ENCODE measurements around the gene ATXN1. TPM values are rescaled to one million over a fixed set of nuclear protein-coding genes. Genes with fewer than 3 reads are reported as not detected.

ATXN1 gene
- total RNA-seq, 4 donors from 2014 or later: 24.9 to 48.0 (median 36.8) TPM

GRCh38 chr6:16805243-16805950, 44.1 kb upstream of the ATXN1 start:
- WGBS, 2 donors: 45 to 49% methylated on average over 5 of the region's 5 CpGs
- no peaks in the 10 kb centered on the region for H3K27me3 ChIP-seq
- H3K4me3 ChIP-seq: no peak overlapping the region
- DNase-seq (ENCODE audit: low spot score in 2 of 2): no peak
- H3K4me1 ChIP-seq: peaks cover 0 to 37% (median 2%) of the 10 kb centered on the region in 4 donors
- no peak overlapping the region for H3K27ac ChIP-seq
- no peak for TF ChIP-seq CTCF (IDR thresholded peaks at IDR 0.05)
- no peak for TF ChIP-seq POLR2A (IDR thresholded peaks at IDR 0.05)
- no peak for TF ChIP-seq EP300 (IDR thresholded peaks at IDR 0.05)
- H3K9me3 ChIP-seq: peaks cover 0 to 11% (median 3%) of the 10 kb centered on the region in 4 donors
- no peaks in the 10 kb centered on the region for H3K36me3 ChIP-seq

GRCh38 chr6:16804546-16805242, 43.4 kb upstream of the ATXN1 start:
- WGBS, 2 donors: 71% methylated on average over 8 of the region's 8 CpGs
- Histone ChIP-seq H3K4me3 (no peak overlapping the region), H3K9me3 (peaks cover 0 to 6% (median under 1%) of the 10 kb centered on the region in 4 donors), H3K27me3 (no peaks in the 10 kb centered on the region), H3K36me3 (no peaks in the 10 kb centered on the region), H3K4me1 (peaks cover 0 to 37% (median 2%) of the 10 kb centered on the region in 4 donors), H3K27ac (no peak overlapping the region)
- DNase-seq (ENCODE audit: low spot score in 2 of 2): no peak
- TF ChIP-seq POLR2A (IDR thresholded peaks at IDR 0.05): no peak
- TF ChIP-seq EP300 (IDR thresholded peaks at IDR 0.05): no peak
- TF ChIP-seq CTCF (IDR thresholded peaks at IDR 0.05): no peak

- H3K4me3 ChIP-seq: peak overlapping the region in 2 of 4 donors; percentile 26 to 34
- no peaks in the 10 kb centered on the region for H3K9me3 ChIP-seq
- peaks cover 0 to 37% (median 2%) of the 10 kb centered on the region in 4 donors for H3K4me1 ChIP-seq
- no peak for DNase-seq (ENCODE audit: low spot score in 2 of 2)
- no peaks in the 10 kb centered on the region for H3K27me3 ChIP-seq
- WGBS, 2 donors: 23 to 25% methylated on average over 24 of the region's 24 CpGs
- TF ChIP-seq CTCF (IDR thresholded peaks at IDR 0.05): no peak
- H3K27ac ChIP-seq: peak overlapping the region in 1 of 4 donors; percentile 32
- no peaks in the 10 kb centered on the region for H3K36me3 ChIP-seq
Measured at GRCh38 chr6:16803294-16804200, 42.3 kb upstream of the ATXN1 start.

- TF ChIP-seq CTCF (IDR thresholded peaks at IDR 0.05): no peak
- TF ChIP-seq POLR2A (IDR thresholded peaks at IDR 0.05): no peak
- TF ChIP-seq EP300 (IDR thresholded peaks at IDR 0.05): no peak
- Histone ChIP-seq H3K9me3 (no peaks in the 10 kb centered on the region), H3K4me3 (no peak overlapping the region), H3K36me3 (no peaks in the 10 kb centered on the region), H3K4me1 (peaks cover 0 to 37% (median 2%) of the 10 kb centered on the region in 4 donors), H3K27ac (no peak overlapping the region), H3K27me3 (no peaks in the 10 kb centered on the region)
- WGBS, 2 donors: 35 to 46% methylated on average over 2 of the region's 2 CpGs
- no peak for DNase-seq (ENCODE audit: low spot score in 2 of 2)
Measured at GRCh38 chr6:16802071-16802470, 40.8 kb upstream of the ATXN1 start.
